Sigmoid colon (tissue), 4 donors: Measurements from ENCODE around the gene ABCA9.
"Not testable (repeated sequence)": the region's sequence is repeated elsewhere in the genome, so short reads cannot be mapped to it uniquely, and the experiment has no call there.

ENCODE experiments used
- EP300 ChIP-seq, 4 donors: sonication (generic); formaldehyde crosslinking; IDR thresholded peaks; one replicate each; pipeline ENCODE4 v1.6.1; 2017; ENCODE audit warnings: antibody characterized with exemption in 4 of 4
- POLR2A ChIP-seq, 2 donors: fragments of 450-650 bp; IDR thresholded peaks; one replicate each; pipeline ENCODE4 v1.6.1; 2016; ENCODE audit warnings: antibody characterized with exemption in 2 of 2, mild to moderate bottlenecking in 2 of 2, moderate library complexity in 2 of 2
- TF ChIP-seq, protein P1 (sequence below), 4 experiments: fragments of 450-650 bp in 3 of 4; fragments of 200-600 bp in 1 of 4; IDR thresholded peaks; one replicate each; pipeline ENCODE4 v1.5.1; 2016 to 2019; ENCODE audit warnings: antibody characterized with exemption in 4 of 4, mild to moderate bottlenecking in 3 of 4, moderate library complexity in 2 of 4

DNA sequence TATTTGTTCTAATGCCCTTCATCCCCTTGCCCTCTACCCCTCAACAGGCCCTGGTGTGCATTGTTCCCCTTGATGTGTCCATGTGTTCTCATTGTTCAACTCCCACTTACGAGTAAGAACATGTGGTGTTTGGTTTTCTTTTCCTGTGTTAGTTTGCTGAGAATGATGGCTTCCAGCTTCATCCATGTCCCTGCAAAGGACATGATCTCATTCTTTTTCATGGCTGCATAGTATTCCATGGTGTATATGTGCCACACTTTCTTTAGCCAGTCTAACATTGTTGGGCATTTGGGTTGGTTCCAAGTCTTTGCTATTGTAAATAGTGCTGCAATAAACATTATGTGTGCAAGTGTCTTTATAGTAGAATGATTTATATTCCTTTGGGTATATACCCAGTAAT is 112.9 kb downstream of the ABCA9 start:
- TF ChIP-seq, protein P1, sequence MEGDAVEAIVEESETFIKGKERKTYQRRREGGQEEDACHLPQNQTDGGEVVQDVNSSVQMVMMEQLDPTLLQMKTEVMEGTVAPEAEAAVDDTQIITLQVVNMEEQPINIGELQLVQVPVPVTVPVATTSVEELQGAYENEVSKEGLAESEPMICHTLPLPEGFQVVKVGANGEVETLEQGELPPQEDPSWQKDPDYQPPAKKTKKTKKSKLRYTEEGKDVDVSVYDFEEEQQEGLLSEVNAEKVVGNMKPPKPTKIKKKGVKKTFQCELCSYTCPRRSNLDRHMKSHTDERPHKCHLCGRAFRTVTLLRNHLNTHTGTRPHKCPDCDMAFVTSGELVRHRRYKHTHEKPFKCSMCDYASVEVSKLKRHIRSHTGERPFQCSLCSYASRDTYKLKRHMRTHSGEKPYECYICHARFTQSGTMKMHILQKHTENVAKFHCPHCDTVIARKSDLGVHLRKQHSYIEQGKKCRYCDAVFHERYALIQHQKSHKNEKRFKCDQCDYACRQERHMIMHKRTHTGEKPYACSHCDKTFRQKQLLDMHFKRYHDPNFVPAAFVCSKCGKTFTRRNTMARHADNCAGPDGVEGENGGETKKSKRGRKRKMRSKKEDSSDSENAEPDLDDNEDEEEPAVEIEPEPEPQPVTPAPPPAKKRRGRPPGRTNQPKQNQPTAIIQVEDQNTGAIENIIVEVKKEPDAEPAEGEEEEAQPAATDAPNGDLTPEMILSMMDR (IDR thresholded peaks at IDR 0.05) = not testable (repeated sequence)
- not testable (repeated sequence) for TF ChIP-seq POLR2A, EP300 (IDR thresholded peaks at IDR 0.05)
